Measurements from ENCODE around the gene POLR2C.
"Not testable (repeated sequence)": the region's sequence is repeated elsewhere in the genome, so short reads cannot be mapped to it uniquely, and the experiment has no call there.

The POLR2C gene

GRCh38 chr16:57462209-57462977 lies at the start of gene POLR2C:
TSS of gene POLR2C (plus strand) at chr16:57462679. CDS start at chr16:57462725, 46 bp downstream.
- DNase-seq: peak; percentile 95

DNA sequence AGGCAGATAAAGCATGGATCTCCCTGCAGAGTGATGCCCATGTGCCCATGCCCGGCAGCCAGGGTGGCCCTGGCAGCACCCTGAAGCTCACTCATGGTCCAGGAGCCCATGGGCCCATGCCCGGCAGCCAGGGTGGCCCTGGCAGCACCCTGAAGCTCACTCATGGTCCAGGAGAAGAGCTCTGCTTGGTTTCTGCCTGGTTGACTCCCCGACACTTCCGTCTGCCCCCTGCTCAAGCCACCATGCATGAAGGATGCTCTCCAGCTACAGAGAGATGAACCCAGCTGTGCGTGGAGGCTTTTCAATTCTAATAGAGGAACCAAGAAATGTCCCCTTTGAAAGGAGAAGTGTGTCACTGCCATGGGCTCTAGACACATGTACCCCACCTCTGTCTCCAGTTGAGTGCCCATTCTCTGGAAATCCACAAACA lies 49.2 kb upstream of the POLR2C start:
- no peak for DNase-seq

GRCh38 chr16:57413733-57414132 lies 48.7 kb upstream of the POLR2C start:
- no peak for DNase-seq

- no peak for DNase-seq
Observed at GRCh38 chr16:57416084-57416483, 46.4 kb upstream of the POLR2C start.

DNA sequence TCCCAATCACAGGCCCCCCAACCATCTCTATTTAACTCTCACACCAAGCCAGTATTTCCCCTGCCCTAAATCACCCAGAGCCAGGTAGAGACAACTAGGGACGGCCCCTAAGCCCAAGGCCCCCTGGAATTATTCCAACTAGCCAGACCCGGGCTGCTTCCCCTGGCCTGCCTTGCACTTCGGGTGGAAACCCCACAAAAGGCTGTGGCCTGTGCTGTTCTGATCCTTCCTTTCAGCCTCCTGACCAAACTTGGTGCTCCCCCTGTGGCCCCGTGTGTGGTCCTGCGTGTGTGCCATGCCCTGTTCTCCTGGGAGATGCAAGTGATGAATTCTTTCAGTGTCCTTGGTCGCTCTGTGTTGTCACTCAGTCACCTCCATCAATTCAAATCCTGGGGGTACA lies 43.0 kb upstream of the POLR2C start:
- no peak for DNase-seq

DNA sequence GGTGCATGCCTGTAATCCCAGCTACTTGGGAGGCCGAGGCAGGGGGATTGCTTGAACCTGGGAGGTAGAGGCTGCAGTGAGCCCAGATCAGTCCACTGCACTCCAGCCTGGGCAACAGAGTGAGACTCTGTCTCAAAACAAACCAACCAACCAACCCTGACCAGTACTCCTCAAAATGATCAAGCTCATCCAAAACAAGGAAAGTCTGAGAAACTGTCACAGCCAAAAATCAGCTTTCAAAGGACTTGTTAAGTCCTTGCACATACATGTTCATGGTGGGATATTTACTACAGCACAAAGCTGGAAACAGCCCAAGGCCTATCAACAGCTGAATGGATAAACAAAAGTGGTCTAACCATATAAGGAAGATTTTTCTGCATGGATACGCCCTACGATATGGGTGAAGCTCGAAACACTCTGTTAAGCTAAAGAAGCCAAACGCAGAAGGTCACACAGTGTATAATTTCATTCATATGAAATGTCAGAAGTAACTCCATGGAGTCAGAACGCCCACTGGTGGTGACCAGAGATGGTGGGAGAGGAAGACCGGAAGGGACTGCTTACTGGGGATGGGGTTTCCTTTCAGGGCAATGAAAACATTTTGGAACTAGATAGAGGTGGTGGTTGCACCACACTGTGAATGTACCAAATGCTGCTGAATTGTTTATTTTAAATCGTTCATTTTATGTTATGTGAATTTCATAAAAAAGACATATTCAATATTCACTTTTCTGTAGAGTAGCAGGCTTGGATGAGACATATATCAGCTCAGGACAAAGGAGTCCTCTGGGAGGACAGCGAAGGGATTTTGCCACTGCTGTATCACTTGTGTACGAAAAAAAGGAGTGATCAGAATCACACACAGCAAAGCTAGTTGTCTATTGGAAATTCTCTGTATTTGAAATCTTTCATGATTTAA lies 40.2 kb upstream of the POLR2C start:
- DNase-seq: peak; percentile 72

DNA sequence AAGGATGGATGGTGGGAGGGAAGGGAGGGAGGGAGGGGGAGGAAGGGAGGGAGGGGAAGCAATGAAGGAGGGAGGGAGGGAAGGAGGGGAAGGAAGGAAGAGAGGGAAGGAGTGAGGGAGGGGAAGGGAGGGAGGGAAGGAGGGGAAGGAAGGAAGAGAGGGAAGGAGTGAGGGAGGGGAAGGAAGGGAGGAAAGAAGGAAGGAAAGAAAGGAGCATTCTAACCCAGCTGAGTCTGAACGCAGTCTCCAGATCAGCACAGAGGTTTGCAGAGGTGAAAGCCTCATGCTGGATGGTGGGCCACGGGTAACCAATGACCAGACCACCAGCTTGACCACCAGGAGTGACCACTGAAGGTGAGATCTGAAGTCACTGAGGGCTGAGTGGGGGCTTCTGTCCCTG lies 39.3 kb upstream of the POLR2C start:
- DNase-seq: no peak

GRCh38 chr16:57424583-57424982 lies 37.9 kb upstream of the POLR2C start:
- no peak for DNase-seq

- no peak for DNase-seq
Observed at GRCh38 chr16:57426356-57426755, 36.1 kb upstream of the POLR2C start.

DNA sequence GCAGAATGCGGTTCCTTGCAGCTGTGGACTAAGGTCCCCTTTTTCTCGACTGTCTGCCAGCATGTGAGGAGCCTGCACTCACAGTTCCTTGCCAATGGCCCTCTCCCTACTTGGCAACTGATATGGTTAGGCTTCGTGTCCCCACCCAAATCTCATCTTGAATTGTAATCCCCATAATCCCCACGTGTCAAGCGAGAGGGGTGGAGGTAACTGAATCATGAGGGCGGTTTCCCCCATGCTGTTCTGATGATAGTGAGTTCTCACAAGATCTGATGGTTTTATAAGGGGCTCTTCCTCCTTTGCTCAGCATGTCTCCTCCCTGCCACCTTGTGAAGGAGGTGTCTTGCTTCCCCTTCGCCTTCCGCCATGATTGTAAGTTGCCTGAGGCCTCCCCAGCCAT lies 35.2 kb upstream of the POLR2C start:
- no peak for DNase-seq

DNA sequence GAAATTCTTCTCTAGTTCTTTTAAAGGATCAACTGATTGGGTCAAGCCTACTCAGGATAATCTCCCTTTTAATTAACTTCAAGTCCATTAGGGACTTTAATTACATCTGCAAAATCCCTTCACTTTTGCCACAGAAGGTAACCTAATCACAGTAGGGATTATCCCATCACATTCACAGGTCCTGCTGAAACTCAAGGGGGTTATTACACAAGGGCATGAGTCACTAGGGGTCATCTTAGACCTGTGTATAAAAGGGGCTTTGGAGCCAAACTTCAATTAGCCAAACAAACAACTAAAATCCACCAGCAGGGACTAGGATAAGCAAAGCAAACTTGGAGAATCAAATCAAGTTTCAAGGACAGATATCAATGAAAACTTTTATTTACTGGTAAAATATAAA lies 34.7 kb upstream of the POLR2C start:
- DNase-seq: no peak

GRCh38 chr16:57430955-57431354 lies 31.5 kb upstream of the POLR2C start:
- DNase-seq: no peak

DNA sequence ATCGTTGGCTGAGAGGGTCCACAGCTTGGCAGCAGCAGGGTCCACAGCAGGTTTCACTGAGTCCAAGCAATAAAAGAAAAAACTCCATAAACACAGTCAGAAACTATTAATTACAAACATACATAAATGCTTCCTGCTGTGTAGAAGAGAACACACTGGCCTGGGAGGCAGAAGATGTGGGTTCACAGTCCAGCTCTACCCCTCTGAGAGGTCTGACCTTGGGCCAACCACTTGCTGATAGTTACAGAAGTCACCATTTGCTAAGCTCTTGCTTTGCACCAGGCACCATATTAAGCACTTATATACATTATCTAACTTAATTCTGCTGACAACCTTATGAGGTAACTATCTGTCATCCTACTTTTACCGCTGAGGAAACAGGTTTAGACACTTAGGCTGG lies 30.0 kb upstream of the POLR2C start:
- DNase-seq: no peak

GRCh38 chr16:57432989-57433388 lies 29.5 kb upstream of the POLR2C start:
- no peak for DNase-seq

GRCh38 chr16:57434003-57434402 lies 28.5 kb upstream of the POLR2C start:
- DNase-seq: no peak

GRCh38 chr16:57435838-57436237 lies 26.6 kb upstream of the POLR2C start:
- no peak for DNase-seq

DNA sequence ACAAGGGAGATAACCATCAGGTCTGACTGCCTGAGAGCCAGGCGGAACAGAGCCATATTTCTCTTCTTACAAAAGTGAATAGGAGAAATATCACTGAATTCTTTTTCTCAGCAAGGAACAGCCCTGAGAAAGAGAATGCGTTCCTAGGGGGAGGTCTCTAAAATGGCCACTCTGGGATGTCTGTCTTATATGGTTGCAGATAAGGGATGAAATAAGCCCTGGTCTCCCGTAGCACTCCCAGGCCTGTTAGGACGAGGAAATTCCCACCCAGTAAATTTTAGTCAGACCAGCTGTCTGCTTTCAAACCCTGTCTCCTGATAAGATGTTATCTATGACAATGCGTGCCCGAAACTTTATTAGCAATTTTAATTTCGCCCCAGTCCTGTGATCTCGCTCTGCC lies 22.5 kb upstream of the POLR2C start:
- not testable (repeated sequence) for DNase-seq

GRCh38 chr16:57440551-57440950 lies 21.9 kb upstream of the POLR2C start:
- not testable (repeated sequence) for DNase-seq

DNA sequence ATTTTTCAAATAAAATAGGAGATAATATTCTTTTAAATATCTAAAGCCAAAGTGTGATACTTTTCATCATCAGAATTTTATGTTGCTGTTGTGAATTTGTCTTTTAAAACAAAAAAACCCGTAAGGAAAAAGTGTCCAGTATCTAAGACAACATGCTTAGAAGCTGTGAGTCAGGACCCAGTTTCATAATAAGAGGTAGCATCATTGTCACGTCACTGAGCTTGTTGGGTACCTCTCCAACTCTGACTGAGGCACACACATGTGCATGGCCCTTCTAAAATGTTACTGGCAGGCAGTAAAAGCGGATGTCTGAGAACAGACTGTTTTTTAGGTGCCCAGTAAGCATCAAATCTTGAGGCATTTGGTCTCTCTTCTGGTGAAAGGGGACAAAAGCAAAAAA lies 17.8 kb upstream of the POLR2C start:
- DNase-seq: no peak

- DNase-seq: no peak
Observed at GRCh38 chr16:57445510-57445909, 17.0 kb upstream of the POLR2C start.

GRCh38 chr16:57446531-57447185 lies 15.8 kb upstream of the POLR2C start:
- peak; percentile 62 for DNase-seq

DNA sequence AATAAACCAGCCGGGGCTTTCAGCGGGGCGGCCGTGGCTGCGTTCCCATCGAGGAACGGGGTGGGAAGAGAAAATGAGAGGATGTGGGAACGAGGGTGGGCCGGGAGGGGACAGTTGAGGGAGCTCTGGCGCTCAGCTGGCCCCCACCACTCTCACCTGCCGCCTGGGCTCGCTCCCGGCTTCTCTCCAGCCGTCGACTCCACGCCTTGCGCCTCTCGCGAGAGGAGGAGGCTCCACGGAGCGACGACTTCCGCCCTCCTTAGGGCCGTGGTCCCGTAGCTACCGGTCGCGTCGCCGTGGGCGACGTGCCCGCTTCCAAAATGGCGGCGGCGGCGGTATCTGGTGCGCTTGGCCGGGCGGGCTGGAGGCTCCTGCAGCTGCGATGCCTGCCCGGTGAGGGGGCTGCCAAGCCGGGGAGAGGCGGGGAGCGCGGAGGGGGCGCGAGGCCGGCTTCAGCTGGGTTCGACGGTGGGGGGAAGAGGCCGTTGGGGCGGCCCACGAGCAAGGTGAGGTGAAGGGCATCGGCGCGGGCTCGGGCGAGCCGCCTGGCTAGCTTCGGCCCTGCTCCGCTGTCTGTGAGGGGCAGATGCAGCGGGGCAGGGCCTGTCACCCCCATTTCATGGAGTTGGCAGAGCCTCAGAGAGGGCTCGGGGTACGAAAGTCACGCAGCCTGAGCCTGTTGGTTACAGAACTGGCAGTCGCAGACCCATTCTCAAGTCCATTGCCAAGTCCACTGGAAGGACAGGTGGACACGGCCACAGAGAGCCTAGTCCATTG lies 15.1 kb upstream of the POLR2C start, which contains the start of the genes CIAPIN1 and COQ9:
Gene CIAPIN1 (minus strand): TSS at position 200 of the 777 bp plus-strand sequence. CDS start 6,457 bp downstream, outside the sequence.
Gene COQ9 (plus strand): TSS at position 294 of the 777 bp plus-strand sequence. CDS start 27 bp downstream, at position 321.
- DNase-seq: peak; percentile 97
